OCI-M2 (cell line): Measurements from ENCODE around the gene NEK8.

Experiments
- DNase-seq: peaks from one replicate; lab custom pipeline; 2025; ENCODE audit not compliant: unreplicated experiment; lab: John Stamatoyannopoulos, UW

Gene NEK8

GRCh38 chr17:28744104-28744971, 15.8 kb downstream of the NEK8 start:
- DNase-seq, result no peak

- DNase-seq, result no peak
These were observed 16.6 kb downstream of the NEK8 start for GRCh38 chr17:28744972-28745785.

GRCh38 chr17:28745786-28746411, 17.3 kb downstream of the NEK8 start:
- no peak for DNase-seq

- no peak for DNase-seq
These were observed 18.0 kb downstream of the NEK8 start for GRCh38 chr17:28746611-28747050.

- DNase-seq, result no peak
These were observed 18.6 kb downstream of the NEK8 start for GRCh38 chr17:28747051-28747691.

GRCh38 chr17:28747801-28748750, 19.5 kb downstream of the NEK8 start:
- DNase-seq, result no peak

GRCh38 chr17:28748852-28749515, 20.4 kb downstream of the NEK8 start:
- no peak for DNase-seq

GRCh38 chr17:28749516-28750177, 21.1 kb downstream of the NEK8 start:
- DNase-seq, result no peak

GRCh38 chr17:28750178-28751047, 21.8 kb downstream of the NEK8 start:
- peak; percentile 54 for DNase-seq

- DNase-seq, result no peak
These were observed 23.2 kb downstream of the NEK8 start for GRCh38 chr17:28751600-28752366.

- no peak for DNase-seq
These were observed 26.9 kb downstream of the NEK8 start for GRCh38 chr17:28755486-28755885.

- no peak for DNase-seq
These were observed 27.6 kb downstream of the NEK8 start for GRCh38 chr17:28756049-28756804.

GRCh38 chr17:28758411-28759121, 30.0 kb downstream of the NEK8 start:
- no peak for DNase-seq

GRCh38 chr17:28759256-28759865, 30.8 kb downstream of the NEK8 start:
- no peak for DNase-seq
